Measurements from ENCODE around the gene TNIP3.
"Not testable (repeated sequence)": the region's sequence is repeated elsewhere in the genome, so short reads cannot be mapped to it uniquely, and the experiment has no call there.

TNIP3 gene, protein sequence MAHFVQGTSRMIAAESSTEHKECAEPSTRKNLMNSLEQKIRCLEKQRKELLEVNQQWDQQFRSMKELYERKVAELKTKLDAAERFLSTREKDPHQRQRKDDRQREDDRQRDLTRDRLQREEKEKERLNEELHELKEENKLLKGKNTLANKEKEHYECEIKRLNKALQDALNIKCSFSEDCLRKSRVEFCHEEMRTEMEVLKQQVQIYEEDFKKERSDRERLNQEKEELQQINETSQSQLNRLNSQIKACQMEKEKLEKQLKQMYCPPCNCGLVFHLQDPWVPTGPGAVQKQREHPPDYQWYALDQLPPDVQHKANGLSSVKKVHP

DNA sequence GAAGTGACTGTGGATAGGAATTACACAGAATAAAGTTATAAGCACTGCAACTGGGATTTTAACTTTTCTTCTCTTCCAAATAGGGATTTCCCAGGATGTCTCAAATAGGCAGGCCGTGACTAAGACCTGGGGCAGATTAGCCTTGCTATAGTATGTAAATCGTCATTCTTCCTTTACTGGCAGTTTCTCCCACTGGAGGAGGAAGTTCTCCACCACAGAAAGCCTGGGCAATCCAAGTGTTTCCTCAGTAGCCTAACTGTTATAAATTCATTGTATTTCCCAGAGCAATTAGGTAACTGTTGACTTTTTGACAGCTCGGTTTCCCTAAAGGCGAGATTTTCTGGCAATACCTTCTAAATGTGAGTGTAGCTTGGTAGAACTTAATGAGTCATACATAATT, at the start of gene TNIP3:
Gene TNIP3, minus strand, starts transcription at position 31 of the 400 bp plus-strand sequence. CDS start 196 bp downstream, outside the sequence.
- no peak for DNase-seq

DNA sequence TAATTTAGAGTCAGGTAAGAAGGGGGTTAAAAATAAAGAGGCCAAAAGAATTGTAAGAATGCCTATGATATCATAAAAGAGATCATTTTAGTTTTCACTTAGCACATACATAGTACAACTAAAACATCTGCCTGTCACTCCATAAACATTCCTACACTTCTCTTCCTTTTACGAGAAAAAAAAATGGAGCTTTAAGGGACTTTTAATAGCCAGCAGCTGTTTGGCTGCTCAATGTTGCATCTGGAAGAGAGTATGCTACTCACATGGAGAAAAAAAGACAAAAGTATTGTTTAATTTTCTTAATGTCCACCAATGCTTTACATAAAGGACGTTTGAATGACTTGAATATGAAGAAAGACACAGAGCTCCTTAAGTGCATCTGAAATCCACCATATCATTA, 48.7 kb upstream of the TNIP3 start:
- DNase-seq = no peak

DNA sequence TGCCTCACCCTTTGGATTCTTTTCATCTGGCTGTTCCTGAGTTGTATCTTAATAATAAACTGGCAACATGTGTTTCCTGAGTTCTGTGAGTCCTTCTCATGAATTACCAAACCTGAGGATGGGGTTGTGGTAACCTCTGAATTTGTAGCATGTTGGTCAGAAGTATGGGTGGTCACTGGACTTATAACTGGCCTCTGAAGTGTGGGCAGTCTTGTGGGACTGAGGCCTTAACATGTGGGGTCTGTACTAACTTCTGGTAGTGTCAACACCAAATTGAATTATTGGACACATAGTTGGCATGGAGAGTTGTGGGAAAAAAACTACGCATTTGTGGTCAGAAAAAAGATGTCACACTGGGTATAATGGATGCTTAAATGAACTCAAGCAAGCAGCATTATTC, 45.0 kb upstream of the TNIP3 start:
- no peak for DNase-seq

- DNase-seq = no peak
Observed at GRCh38 chr4:121208244-121209007, 44.3 kb upstream of the TNIP3 start.

DNA sequence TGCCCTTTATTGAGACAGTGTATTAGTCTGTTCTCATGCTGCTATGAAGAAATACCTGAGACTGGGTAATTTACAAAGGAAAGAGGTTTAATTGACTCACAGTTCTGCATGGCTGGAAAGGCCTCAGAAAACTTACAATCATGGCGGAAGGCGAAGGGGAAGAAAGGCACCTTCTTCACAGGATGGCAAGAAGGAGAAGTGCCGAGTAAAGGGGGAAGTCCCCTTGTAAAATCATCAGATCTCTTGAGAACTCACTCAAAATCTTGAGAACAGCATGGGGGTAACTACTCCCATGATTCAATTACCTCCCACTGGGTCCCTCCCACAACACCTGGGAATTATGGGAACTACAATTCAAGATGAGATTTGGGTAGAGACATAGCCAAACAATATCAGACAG, 41.7 kb upstream of the TNIP3 start:
- not testable (repeated sequence) for DNase-seq

DNA sequence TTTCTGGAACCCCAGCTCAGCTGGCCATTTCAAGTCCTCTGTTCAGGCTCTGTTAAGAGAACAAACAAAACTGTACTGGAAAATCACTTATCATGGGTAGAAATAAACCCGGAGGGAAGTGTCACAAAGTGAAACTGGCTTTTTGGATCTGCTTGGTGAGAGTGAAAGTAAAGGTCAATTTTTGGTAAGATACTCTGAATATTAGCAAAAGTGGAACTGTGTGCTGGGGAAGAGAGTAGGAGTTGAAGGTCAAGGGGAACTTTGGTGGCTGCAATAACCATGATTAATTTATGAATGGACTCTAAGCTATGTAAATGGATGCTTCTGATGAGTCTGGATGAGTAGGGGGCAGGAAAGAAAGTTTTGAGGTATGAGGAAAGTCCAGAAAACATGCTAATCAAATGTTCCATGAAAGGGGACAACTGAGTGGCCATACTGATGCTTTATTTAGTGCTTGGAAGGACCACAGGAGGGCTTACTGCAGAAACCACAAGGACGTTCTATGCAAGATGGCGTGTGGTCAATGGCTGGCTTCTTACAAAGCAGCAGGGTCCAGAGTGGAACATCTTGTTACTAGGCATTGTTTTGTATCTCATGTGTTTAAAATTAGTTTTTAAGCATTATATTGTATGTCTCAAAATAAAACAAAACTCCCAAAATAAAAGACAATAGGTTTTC, 36.8 kb upstream of the TNIP3 start:
- DNase-seq = no peak

DNA sequence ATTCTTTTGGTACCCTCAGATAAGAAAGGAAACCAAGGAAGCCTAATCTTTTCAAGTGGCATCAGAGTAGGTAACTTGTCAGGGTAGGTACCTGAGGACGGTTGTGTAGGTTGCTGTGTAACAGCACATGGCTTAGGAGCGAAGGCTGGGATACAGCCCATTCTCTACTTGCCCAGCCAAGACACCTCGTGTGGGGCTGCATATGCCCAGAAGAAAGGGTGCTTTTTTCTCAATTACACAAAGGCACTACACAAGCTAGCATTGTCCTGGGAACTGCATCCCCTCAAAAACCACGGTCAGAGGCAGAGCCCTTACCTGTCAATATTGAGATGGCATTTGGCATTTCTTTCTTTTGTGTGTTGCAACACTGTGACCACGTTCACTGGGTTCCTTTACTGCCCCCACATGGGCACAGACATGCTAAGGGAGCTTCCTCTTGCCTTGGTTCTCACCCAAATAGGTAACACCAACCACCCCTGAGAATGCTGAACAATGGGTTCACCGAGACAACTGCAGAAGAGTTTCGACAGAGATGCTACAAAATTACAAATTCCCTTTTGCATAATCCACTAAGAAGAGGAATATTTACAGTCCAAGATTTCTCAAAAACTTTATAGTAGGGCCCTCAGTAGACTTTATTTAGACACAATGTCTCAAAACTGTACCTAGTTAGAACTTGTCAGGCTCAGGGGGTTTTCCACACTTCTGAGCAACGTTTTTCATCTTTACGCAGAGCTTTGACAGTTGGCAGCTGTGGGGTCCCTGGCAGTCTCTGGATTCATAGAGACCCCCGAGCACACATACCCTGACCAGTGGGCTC, 35.8 kb upstream of the TNIP3 start:
- peak; percentile 59 for DNase-seq

DNA sequence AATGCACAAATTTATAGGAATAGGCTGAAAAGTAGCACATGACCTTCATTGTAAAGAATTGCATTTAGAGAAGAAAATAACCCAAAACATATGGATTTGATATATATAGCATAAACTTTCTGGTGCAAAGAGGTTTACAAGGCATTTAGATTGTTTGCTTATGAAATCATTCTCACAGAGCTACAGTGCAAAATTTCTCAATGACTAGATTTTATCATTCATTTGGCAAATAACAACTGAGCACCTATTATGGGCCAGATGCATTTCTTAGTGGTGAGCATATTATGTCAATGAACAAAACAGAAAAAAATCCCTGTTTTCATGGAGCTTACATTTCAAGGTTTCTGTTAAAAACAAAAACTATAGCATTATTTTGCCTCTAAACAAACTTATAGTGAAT, 34.1 kb upstream of the TNIP3 start:
- no peak for DNase-seq

GRCh38 chr4:121195649-121196048, 31.5 kb upstream of the TNIP3 start:
- DNase-seq = no peak

- DNase-seq = peak; percentile 66
Observed at GRCh38 chr4:121192480-121192879, 28.4 kb upstream of the TNIP3 start.

- no peak for DNase-seq
Observed at GRCh38 chr4:121192013-121192412, 27.9 kb upstream of the TNIP3 start.

GRCh38 chr4:121191361-121191760, 27.2 kb upstream of the TNIP3 start:
- no peak for DNase-seq

- DNase-seq = no peak
Observed at GRCh38 chr4:121190389-121190788, 26.3 kb upstream of the TNIP3 start.

DNA sequence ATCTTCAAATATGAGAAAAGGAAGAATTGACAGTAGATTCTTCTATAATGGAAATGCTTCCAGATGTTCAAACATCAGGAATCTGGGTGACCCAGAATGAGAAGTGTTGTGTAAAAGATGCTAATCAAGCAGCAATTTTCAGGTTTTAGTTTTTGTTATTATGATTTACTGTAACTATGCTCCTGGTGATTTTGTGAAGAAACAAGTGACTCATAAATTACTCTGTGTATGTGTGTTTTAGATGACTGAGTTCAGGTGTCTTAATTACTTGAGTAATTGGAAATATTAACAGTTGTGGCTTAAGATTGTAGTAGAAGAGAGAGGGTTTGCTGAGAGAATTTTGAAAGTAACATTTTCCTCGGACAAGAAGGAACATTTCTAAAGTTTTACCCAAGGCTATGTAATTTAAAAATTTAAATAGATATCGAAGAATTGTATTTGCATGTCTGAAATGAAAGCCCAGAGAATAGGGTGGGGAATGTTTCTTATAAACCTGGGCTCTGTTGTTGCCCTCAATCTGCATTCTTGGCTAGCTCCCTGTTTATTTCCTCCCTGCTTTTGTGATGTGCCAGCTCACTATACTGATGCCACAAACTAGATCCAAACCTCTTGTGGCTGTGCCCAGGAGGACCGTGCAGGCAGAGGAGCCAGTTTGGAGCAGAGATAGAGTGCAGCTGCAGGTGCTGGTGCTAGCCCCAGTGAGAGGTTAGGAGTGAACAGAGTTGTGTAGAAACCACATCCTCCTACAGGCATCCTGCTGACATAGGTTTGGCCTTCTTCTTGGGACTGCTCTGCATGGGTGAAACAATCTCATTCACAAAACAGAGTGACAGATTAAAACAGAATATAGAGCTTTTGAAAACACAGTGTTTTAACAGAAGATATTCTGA, 25.4 kb upstream of the TNIP3 start:
- DNase-seq = peak; percentile 69

GRCh38 chr4:121187206-121187605, 23.1 kb upstream of the TNIP3 start:
- DNase-seq = no peak

GRCh38 chr4:121185960-121186359, 21.8 kb upstream of the TNIP3 start:
- DNase-seq = no peak

DNA sequence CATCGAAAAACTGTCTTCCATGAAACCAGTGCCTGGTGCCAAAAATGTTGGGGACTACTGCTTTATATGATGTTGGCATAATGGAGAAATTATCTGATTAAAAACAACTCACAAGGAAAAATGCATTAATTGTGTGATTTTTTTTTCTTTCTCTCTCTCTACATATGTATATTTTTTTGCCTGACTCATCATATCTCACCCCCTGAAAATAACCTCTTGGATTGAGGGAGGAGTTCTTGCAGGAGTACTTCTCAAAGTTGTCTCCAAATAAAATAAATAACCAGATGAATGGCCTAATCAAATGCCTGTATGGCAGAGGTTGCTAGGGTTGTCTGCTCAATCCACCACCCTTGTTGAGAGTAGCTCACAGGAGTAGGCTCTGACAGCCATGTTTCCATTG, 19.9 kb upstream of the TNIP3 start:
- DNase-seq = no peak

- DNase-seq = peak; percentile 47
Observed at GRCh38 chr4:121183361-121183760, 19.2 kb upstream of the TNIP3 start.

DNA sequence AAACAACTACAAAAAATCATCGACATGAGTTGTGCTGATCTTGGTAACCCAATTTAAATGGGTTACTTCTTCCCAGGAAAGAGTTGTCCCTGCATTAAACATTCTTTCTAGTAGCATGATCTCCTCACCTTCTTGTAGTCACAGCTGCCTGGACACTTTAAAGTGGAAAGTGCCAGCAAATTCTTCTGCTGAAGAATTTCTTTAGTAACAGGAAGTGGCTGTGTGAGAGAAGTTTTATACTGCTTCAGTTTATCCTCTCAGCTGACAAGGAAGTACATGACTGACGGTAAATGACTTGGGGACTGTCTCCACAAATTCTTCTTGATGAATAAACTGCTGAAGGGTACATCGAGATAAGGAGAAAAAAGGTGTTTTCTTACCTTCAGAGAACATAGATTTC, 18.2 kb upstream of the TNIP3 start:
- peak; percentile 84 for DNase-seq

- DNase-seq = no peak
Observed at GRCh38 chr4:121181493-121181892, 17.4 kb upstream of the TNIP3 start.

GRCh38 chr4:121180558-121180957, 16.4 kb upstream of the TNIP3 start:
- no peak for DNase-seq
